Activated CD8-positive, alpha-beta memory T cell treated with anti-CD3 and anti-CD28 coated beads, Interleukin-2, amount 50 U/mL, for 24 hours (primary cell): ENCODE data around the gene RB1.
"Not testable (repeated sequence)": the region's sequence is repeated elsewhere in the genome, so short reads cannot be mapped to it uniquely, and the experiment has no call there.

Experiments used
- DNase-seq: peaks from one replicate; pipeline ENCODE4 v3.0.0-alpha.2; 2020; ENCODE audit errors: extremely low read depth

RB1 gene

DNA sequence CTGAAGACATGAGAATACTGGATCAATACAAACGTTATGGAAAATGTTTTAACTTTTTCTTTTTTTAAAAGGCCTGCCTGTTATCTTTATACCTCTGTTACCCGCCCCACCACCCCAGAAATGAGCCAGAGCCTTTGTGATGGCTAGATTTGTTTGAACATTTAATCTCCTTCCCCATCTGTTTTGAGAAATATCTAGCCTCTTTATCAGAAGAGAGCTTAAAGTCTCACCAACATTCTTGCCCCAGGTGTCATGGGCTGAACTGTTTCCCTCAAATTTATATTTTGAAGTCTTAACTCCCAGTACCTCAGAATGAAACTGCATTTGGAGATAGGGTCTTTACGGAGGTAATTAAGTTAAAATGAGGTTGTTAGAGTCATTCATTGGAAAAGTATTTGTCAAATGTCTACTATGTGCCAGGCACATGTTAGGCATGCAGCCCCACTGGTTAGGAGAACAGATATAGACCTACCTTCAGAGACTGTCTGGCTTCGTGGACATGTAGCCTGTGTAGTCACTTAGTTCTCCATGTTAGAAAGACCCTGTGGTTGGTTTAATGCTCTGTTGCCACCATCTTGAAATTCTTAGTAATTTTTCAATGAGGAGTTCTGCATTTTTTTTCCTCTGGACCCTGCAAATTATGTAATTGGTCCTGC lies 6.3 kb upstream of the RB1 start:
- no peak for DNase-seq

DNA sequence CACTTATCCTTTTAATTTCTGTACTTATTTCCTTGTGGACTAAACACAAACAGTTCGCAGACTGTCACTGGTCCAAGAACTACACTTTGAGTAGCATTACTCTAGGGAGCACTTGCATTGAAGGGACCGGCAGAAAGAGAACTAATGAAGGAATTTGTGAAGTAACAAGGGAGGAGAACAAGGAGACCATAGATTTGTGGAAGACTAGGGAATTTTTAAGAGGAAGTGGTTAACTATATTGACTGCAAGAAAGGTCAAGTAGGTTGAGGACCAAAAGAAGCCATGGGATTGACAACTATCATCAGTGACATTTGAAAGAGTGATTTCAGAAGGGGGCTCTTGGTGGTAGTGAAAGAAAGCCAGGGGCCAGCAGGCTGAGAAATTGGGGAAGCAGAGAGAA lies 4.0 kb upstream of the RB1 start:
- no peak for DNase-seq

DNA sequence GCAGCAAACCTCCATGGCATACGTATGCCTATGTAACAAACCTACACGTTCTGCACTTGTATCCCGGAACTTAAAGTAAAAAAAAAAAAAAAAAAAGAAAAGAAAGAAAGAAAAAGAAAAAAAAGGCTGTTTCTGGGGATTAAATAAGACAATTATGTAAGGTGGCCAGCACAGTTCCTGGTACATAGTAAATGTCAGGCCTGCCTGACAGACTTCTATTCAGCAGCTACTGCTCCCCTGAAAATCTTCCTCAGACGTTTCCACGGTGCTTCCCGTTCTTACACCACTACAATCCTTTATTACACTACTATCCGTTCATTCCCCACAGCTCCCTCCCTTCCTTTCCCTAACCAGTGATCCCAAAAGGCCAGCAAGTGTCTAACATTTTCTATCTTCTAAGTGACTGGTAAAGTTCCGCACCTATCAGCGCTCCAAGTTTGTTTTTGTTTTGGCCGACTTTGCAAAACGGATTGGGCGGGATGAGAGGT lies 636 bp upstream of the RB1 start:
- DNase-seq, result no peak

DNA sequence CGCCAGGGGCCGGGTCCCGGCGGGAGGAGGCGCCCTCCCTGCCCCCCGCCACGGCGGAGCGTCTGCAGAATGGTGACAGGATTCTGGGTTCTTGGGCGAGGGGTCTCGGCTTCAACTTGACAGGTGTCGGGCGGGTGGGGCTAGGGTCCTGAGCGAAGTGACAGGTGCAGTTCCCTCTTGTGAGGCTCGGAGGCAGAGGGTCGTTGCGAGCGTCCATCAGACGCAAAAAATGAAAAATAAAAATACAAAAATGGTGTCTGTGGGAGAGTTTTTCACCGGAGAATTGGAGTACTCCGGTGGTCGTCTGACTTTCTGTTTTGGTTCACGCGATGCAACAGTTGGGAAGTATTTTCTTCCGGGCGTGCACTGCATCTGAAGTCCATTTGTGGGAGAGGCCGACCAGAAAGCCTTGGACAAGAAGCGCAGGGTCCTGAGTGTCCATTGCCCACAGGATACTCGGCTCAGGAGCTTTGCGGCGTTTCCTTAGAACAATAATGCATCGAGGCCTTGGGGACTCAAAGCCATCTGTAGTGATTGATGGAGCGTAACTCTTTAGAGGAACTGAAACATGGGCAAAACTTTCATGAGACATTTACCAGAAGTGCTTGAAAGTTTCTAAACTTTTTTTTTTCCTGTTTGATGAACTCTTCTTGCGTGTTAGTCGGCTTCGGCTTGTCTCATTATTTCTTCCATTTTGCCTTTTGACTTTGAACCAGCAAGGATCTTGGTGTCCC lies 759 bp downstream of the RB1 start:
- DNase-seq, result no peak

DNA sequence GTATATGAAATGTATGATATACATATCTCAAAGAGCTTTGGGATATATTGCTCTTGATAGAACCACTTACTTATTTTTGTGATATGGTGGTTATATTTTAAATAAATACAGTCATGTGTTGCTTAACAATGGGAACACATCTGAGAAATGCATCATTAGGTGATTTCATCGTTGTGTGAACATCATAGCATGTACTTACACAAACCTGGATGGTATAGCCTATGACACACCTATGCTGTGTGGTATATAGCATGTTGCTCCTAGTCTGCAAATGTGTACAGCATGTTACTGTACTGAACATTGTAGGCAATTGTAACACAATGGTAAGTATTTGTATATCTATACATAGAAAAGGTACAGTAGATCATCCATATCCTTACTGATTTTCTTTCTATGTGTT lies 7.7 kb downstream of the RB1 start:
- DNase-seq, result no peak

DNA sequence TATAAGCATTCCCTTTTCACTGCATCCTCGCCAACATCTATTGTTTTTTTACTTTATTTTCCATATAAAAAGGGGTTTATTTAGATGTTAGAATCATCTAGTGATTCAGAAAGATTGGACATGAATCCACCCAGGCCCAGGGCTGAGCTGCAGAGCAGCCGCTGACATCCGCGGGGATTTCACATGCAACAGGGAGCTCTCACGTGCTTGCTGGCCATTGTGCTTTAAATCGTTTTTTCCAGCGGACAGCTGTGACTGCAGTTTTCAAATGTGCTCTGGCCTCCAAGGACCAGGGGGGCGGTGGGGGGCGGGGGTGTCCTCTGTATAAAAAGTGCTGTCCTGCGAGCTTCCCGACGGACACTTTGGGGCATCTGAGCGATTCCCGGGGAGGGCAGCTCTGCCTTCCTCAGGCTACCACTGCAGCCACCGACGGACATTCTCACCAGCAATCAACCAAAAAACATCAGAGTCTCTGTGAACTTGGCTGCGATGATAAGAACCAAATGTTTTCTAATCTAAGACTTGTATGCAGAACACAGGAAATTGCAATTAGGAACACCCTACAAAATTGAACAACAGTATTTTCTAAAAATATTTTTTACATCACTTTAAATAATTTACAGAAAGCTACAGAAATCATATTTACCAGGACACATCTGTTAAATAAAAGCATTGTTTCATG lies 12.6 kb downstream of the RB1 start:
- no peak for DNase-seq

DNA sequence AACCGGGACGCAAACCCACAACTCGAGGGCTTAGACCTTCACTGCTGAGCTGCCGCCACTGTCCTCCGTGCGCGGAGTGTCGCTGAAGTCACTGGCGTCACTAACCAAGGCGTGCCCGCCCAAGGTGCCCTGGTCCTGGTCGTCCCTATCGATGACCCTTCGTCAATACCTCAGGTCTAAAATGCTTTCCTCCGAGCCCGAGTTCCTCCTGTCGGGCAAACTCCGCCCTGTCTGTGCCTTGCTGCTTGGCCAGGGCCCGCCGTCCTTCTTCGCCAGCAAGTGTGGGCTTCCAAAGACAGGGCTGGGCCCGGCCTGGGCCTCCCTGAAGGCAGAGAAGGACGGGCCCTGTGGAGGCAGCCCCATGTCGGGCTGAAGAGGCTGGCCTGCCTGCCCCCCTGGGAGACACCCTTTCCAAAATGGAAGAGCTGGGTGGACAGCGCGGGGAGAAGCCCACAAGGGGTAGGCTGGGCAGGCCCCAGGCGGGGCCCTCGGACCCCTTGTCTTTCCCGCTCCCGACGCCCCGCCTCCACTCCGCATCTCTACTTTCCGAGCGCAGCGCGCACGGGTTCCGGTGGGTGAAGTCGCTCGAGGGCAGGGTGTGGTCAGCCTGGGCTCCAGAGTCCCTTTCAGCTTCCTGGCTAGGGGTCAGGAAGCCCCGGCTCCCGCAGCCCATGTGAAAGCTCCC lies 13.4 kb downstream of the RB1 start:
- no peak for DNase-seq

DNA sequence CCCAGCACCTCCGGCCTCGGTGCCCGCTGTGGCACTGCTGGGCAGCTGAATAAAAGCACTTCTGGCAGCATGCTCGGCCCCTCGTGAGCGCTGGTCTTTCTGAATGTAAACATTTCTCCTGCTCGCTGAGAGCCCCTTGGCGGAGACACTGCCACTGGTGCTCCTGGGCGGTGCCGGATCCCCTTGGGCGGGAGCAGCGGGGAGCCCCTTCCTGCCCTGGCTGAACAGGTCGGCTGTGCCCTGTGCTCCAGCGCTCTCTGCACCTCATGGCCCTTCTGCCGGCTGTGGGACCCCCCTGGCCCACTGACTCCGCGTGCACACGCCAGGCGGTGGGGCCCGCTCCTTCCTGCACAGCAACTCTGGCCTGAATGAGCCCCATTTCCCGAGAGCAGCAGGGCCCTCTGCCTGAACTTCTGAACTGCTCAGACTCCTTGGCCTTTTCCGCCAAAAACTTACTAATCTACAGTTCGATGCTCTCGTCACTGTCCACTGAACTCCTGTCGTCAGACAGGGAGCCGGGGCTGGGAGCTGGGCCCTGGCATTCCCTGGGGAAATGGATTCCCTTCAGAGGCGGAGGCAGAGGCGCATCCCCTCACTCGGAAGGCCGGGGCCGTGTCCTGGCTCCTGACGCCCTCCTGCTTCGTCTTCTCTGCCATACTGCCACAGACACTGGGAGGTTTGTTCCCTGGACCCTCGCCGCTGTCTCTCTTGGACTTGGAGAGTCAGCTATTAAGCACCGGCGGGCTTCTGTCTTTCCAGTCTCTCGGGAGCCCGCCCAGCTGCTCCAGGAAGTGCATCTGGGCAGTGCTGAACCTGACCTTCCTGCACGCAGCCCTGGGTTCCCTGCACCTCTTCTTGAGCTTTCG lies 14.2 kb downstream of the RB1 start:
- no peak for DNase-seq

DNA sequence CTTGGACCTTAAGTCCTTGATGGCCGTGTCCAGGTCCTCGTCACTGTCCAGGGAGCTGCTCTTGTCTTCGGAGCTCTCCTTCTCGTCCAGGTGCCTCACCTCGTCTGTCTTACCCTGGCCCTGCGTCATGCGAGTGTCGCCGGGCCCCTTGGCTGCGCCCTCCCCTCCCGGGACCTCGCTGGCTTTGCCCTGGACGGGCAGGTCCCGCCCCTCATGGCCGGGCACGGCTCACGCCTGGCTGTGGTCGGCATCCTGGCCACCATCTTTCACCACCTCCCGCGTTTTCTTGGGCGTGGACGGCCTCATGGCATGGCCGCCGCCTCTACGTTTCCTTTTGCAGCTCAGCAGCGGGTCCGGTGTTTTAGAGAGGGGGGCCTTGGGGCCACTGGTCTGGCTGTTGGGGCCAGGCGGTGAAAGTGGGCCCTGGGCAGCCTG lies 14.8 kb downstream of the RB1 start:
- no peak for DNase-seq

DNA sequence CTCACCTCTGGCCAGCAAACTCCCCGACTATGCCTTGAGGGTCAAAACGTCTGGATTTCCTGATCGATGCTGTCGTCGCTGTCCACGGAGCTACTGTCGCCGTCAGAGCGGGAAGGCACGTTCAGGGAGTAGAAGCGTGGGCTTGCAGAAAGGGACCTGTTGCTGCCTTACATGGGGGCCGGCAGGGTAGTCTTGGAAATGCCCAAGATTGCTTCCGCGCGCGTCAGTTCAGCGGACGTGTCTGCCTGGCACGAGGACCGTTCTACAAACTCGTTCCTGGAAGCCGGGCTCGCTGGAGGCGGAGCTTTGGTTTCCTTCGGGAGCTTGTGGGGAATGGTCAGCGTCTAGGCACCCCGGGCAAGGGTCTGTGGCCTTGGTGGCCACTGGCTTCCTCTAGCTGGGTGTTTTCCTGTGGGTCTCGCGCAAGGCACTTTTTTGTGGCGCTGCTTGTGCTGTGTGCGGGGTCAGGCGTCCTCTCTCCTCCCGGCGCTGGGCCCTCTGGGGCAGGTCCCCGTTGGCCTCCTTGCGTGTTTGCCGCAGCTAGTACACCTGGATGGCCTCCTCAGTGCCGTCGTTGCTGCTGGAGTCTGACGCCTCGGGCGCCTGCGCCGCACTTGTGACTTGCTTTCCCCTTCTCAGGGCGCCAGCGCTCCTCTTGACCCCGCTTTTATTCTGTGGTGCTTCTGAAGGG lies 15.4 kb downstream of the RB1 start:
- no peak for DNase-seq

DNA sequence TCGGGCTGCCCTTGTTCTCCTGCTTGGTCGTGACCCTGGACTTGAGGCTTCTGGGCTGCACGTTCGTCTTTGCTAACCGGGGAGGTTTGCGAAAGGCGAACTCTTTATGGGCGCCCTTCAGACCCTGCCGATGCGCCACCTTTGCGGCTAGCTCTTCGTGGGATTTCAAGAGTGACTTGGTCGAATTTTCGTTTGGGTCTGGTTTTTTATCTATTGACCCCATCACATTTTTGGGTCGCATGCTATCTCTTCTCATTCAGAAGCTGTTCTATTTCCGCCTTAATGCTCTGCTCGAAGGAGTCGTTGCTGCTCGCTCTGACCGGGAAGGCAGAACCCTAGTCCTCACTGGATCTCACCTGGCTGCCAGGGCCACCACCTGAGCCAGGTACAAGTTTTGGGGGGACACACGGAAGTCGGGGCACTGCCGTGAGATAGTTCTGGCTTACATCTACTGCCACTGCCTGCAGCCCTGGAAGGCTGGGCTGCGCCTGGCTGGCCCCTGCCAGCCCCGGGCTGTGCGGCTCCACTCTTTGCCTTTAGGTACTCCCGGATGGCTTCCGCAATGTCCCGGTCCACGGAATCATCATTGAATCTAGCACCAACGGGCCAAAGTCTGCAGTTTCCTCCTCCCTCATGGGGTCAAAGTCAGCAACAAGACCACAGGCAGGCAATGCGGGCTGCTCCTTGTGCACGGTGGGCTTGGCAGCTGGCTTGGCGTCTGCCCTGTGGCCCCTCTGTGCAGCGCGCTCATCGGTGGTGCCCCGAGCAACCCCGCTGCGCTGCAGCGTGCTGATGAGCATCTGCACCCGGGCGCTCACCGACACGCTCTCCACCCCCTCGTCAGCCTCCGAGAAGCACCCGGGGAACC lies 16.2 kb downstream of the RB1 start:
- no peak for DNase-seq

DNA sequence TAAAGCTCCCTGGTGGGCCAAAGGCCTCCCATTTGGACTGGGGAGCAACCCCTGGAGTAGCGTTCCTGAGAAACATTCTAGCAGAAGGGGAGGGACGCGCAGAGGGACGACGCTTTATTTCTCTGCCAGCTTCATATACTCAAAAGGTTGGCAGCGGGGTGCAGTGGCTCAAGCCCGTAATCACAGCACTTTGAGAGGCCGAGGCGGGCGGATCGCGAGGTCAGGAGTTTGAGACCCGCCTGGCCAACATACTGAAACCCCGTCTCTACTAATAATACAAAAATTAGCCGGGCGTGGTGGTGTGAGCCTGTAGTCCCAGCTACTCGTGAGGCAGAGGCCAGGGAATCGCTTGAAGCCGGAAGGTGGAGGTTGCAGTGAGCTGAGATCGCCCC lies 16.8 kb downstream of the RB1 start:
- DNase-seq, result no peak

DNA sequence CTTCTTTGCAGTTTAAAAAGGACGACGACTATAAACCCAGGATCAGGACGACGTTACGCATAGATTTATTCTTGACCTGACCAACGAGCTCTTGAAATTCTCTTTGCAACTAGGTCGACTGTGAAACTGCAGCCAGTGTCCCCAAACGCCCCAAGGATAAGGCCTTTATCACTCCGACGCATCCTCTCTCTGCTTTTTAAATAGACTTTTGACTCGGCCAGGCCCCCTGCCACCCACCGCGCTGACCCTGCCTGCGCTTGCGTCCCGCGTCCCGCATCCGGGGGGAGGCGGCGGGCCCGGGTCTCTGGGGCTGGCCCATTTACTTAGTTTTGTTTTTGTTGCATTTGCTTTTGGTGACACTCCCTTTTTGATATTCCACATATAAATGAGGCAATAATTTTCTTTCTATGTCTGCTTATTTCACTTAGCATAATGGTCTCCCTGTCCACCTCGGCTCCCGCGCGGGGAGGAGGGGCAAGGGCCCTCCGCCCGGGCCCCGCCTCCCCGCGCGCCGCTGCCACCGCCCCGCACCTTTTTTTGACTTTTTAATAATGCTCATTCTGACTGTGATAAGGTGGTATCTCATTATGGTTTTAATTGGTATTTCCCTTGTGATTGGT lies 17.4 kb downstream of the RB1 start:
- no peak for DNase-seq

DNA sequence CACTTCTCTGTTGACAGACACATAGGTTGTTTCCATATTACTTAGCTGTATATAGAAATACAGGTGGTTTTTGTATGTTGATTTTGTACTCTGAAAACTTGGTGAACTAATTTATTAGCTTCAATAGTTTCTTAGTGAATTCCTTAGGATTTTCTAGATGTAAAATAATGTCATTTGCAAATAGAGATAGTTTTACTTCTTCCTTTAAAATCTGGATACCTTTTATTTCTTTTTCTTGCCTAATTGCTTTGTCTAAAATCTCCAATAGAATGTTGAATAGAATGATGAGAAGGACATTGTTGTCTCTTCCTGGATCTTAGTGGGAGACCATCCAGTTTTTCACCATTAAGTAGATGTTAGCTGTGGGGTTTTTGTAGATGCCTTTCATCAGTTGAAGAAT lies 18.7 kb downstream of the RB1 start:
- no peak for DNase-seq

DNA sequence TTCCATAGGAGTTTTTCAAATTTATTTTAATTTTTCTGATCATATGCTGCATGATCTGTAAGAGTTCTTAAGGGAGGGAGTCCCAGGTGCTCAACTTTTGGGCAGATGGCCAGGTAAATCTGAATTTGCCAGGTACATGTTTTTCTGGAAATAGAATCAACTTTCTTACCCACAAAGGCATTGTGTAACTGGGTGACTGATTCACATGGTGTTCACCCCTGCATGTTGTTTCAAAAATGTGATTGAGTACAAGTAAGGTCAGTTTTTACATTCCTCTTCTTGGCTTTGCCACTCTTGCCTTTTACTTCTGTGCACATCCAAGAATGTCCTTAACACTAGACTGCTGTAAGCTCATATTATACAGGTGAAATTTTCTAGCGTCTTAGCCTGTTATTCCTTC lies 30.4 kb downstream of the RB1 start:
- no peak for DNase-seq

DNA sequence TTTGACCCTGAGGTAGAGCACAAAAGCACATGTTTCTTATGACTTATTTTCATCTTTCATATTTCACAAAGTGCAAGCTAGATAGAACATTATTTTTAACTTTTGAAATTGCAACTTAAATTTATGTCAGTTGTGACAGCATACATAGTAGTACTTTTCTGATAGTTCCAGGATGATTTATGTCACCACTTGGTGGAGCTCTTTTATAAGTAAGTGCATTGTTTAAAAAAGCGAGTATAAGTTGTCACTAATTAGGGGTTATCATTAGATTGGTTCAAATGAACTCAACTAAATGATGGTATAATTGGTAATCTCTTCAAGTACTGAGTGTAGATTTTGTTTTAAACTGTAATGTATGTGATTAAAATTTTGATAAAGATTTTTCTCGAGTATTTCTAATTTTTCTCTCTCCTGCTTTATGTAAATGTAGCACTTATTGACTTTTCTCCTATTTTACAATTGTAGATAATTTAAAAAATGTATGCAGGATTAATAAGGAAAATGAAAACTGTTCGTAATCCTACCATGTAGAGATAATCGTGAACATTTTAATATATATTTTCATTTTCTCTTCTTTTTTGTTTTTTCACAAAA lies 31.1 kb downstream of the RB1 start:
- no peak for DNase-seq

DNA sequence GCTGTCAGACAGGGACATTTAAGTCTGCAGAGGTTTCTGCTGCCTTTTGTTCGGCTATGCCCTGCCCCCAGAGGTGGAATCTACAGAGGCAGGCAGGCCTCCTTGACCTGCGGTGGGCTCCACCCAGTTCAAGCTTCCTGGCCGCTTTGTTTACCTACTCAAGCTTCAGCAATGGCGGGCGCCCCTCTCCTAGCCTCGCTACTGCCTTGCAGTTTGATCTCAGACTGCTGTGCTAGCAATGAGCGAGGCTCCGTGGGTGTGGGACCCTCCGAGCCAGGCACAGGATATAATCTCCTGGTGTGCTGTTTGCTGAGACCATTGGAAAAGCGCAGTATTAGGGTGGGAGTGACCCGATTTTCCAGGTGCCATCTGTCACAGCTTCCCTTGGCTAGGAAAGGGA lies 35.6 kb downstream of the RB1 start:
- DNase-seq, result not testable (repeated sequence)

DNA sequence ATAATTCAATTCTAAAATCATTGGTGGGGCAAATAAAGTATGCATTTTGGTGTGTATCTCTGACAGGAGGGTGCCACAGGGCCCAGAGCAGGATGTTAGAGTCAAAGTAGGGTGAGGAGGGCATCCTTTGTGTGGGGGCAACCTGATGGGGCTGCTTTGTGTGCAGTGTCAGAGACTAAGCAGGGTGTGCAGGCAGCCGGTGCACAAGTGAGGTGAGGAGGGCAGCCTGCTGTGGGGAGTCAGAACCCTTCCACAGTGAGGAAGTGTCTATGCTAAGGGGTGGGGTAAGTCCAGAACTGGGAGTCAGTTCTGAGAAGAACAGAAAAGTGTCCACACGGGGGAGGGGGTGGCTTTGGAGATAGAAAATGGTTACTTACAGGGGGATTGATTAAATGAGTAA lies 40.7 kb downstream of the RB1 start:
- no peak for DNase-seq

DNA sequence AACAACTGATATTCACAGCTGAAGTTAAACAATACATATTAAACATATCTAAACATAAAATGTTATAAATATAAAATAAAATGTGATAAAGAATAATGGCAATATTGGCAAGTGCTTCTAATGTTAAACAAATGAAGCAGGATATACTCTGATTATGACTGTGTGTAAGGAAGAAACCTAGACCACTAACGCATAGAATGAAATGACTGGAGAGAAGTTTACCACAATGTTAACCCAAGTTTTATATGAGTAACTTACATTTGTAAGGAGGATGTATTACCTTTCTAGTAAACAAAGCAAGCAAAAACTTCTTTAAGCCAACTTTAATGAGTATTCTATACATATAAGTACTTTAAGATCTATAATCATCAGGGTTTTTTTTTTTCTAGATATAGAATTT lies 43.0 kb downstream of the RB1 start:
- no peak for DNase-seq
